Ascending aorta (tissue), 2 donors: Measurements from ENCODE around the gene IFT43. TPM values are rescaled to one million over a fixed set of nuclear protein-coding genes. Genes with fewer than 3 reads are reported as not detected.

ENCODE experiments used
- DNase-seq, 2 donors: peaks; one replicate each; pipeline ENCODE4 v3.0.0-alpha.2; 2019; ENCODE audit warnings: low spot score in 2 of 2
- H3K27ac ChIP-seq, 2 donors: fragments of 200-600 bp; sonication (generic); one replicate each; pipeline ENCODE4 v1.5.1; 2016 to 2017; ENCODE audit warnings: mild to moderate bottlenecking in 1 of 2
- H3K27me3 ChIP-seq: fragments of 200-600 bp; sonication (generic); one replicate; pipeline ENCODE4 v1.5.1; 2017
- H3K36me3 ChIP-seq, 2 donors: fragments of 200-600 bp; sonication (generic); one replicate each; pipeline ENCODE4 v1.5.1; 2016
- H3K4me1 ChIP-seq, 2 donors: fragments of 200-600 bp; sonication (generic); one replicate each; pipeline ENCODE4 v1.5.1; 2016 to 2017; ENCODE audit warnings: mild to moderate bottlenecking in 1 of 2
- H3K4me3 ChIP-seq, 2 donors: fragments of 200-600 bp; sonication (generic); one replicate each; pipeline ENCODE4 v1.5.1; 2016 to 2017; ENCODE audit warnings: mild to moderate bottlenecking in 1 of 2
- H3K9me3 ChIP-seq, 2 donors: fragments of 200-600 bp; sonication (generic); one replicate each; pipeline ENCODE4 v1.5.1; 2016
- CTCF ChIP-seq, 3 experiments: fragments of 200-600 bp in 2 of 3; fragments of 450-650 bp in 1 of 3; sonication (generic) in 2 of 3; IDR thresholded peaks; one replicate each; pipeline ENCODE4 v1.5.1; 2016 to 2019; ENCODE audit warnings: antibody characterized with exemption in 3 of 3, mild to moderate bottlenecking in 1 of 3, moderate library complexity in 1 of 3
- intact Hi-C: fragments of 100-400 bp; cut with DNase I; formaldehyde crosslinking; loops from one replicate; pipeline ENCODE4 v1.15.1; 2023
- total RNA-seq: library from RNA; depleted of rRNA; stranded (reverse); fragments of >200 nt; gene quantifications from one replicate; pipeline ENCODE4 v1.1.0, GENCODE V29; 2016

IFT43 gene
- total RNA-seq, 1 donor from 2014 or later = 84.0 TPM

- no peak for DNase-seq
- no peaks in the 10 kb centered on the region for H3K9me3 ChIP-seq
- no peak overlapping the region for H3K27ac ChIP-seq
- H3K27me3 ChIP-seq = no peaks in the 10 kb centered on the region
- no peaks in the 10 kb centered on the region for H3K36me3 ChIP-seq
- H3K4me1 ChIP-seq = no peaks in the 10 kb centered on the region
- no peak overlapping the region for H3K4me3 ChIP-seq
- intact Hi-C loops = no loop called here
- TF ChIP-seq CTCF (IDR thresholded peaks at IDR 0.05) = no peak
Measured at GRCh38 chr14:76129851-76130576, 144.5 kb downstream of the IFT43 start.

- intact Hi-C loops = no loop called here
- H3K36me3 ChIP-seq = no peaks in the 10 kb centered on the region
- no peak for DNase-seq
- no peak for TF ChIP-seq CTCF (IDR thresholded peaks at IDR 0.05)
- no peaks in the 10 kb centered on the region for H3K9me3 ChIP-seq
- no peak overlapping the region for H3K27ac ChIP-seq
- no peak overlapping the region for H3K4me3 ChIP-seq
- H3K27me3 ChIP-seq = no peaks in the 10 kb centered on the region
- H3K4me1 ChIP-seq = no peaks in the 10 kb centered on the region
Measured at GRCh38 chr14:76131071-76131965, 145.8 kb downstream of the IFT43 start.

- no peaks in the 10 kb centered on the region for H3K36me3 ChIP-seq
- no peak overlapping the region for H3K4me3 ChIP-seq
- H3K27ac ChIP-seq = no peak overlapping the region
- no peaks in the 10 kb centered on the region for H3K4me1 ChIP-seq
- no peak for DNase-seq
- intact Hi-C loops = no loop called here
- no peaks in the 10 kb centered on the region for H3K9me3 ChIP-seq
- no peaks in the 10 kb centered on the region for H3K27me3 ChIP-seq
- TF ChIP-seq CTCF (IDR thresholded peaks at IDR 0.05) = no peak
Measured at GRCh38 chr14:76133103-76133502, 147.5 kb downstream of the IFT43 start.

Other genes starting within 250 kb of the IFT43 start
- gene TGFB3, start 3.8 kb upstream of the IFT43 start, total RNA-seq = 108 TPM
- gene GPATCH2L, start 166.2 kb downstream of the IFT43 start, total RNA-seq = 40.3 TPM